ENCODE measurements around the gene PCYT1B.

The PCYT1B gene

DNA sequence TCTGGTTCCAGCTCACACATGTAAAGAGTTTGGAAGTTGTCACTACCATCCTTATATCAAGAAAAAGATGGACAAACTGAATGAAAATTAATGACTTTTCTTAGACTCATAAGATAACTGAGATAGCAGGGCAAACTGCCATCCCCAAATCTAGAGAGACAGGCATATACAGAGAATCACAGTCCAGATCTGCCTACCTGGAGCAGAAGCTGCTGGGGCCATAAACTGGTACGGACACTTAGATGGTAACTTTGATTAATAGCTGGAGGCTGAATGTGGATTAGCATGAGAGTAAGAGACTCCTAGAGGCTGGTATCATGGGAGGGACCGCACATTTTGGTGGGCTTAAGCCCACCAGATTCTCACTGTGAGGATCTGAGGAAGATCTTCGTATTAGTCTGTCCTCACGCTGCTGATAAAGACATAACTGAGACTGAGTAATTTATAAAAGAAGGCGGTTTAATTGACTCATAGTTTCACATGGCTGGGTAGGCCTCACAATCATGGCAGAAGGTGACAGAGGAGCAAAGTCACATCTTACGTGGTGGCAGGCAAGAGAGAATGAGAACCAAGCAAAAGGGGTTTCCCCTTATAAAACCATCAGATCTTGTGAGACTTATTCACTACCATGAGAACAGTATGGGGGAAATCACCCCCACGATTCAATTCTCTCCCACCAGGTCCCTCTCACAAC lies 35.7 kb upstream of the PCYT1B start:
- no peak overlapping the region for H3K4me3 ChIP-seq (ENCODE audit: low read length)
- TF ChIP-seq, protein P1, sequence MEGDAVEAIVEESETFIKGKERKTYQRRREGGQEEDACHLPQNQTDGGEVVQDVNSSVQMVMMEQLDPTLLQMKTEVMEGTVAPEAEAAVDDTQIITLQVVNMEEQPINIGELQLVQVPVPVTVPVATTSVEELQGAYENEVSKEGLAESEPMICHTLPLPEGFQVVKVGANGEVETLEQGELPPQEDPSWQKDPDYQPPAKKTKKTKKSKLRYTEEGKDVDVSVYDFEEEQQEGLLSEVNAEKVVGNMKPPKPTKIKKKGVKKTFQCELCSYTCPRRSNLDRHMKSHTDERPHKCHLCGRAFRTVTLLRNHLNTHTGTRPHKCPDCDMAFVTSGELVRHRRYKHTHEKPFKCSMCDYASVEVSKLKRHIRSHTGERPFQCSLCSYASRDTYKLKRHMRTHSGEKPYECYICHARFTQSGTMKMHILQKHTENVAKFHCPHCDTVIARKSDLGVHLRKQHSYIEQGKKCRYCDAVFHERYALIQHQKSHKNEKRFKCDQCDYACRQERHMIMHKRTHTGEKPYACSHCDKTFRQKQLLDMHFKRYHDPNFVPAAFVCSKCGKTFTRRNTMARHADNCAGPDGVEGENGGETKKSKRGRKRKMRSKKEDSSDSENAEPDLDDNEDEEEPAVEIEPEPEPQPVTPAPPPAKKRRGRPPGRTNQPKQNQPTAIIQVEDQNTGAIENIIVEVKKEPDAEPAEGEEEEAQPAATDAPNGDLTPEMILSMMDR (IDR thresholded peaks at IDR 0.05; ENCODE audit: insufficient read depth, low read depth, low read length, missing control alignments): no peak
- DNase-seq (ENCODE audit: low read depth): no peak

DNA sequence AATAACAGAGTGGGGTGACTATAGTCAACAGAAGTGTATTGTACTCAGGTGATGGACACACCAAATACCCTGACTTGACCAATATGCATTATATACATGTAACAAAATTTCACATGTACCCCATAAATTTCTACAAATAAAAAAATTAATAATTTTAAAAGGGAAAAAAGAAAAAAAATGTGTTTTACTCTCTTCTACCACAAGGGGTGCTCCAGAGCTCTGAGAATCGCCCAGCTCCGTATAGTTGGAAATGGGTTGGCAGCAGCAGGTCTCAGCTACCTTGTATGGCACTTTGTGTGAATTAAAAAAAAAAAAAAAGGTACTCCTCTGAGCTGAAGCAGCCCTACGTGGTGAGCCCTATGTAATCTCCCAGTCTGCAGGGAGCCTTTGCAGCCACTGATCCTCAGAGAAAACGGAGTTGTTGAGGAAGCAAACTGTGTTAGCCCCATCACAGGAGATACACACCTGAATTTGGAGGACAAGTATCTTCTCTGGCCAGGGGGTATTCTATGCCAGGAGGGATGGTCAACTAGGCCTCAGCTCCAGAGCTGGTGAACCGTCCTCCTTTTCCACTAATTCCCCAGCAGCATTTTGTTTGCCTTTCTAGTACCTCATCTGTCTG lies 29.4 kb upstream of the PCYT1B start:
- H3K4me3 ChIP-seq (ENCODE audit: low read length): no peak overlapping the region
- TF ChIP-seq, protein P1 (IDR thresholded peaks at IDR 0.05; ENCODE audit: insufficient read depth, low read depth, low read length, missing control alignments): peak; percentile 54
- peak; percentile 4 for DNase-seq (ENCODE audit: low read depth)

DNA sequence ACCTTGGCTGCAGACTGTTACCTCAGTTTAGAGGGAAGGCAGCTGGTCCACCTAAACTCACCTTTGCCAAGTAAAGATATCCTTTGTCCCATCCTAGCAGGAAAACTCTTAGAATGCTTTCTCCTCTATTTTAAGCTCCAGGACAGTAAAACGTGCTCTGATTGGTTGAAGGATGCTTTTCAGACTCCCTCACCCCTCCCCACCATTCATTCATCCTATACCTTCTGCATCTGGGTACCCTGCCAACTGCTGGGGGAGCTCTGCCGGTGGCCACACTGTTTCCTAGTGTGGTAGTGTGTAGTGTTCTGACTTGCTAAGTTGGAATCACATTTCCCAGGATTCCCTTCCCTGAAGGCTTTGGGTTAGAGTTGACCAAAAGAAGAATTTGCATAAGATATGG lies 26.3 kb upstream of the PCYT1B start:
- TF ChIP-seq, protein P1 (IDR thresholded peaks at IDR 0.05; ENCODE audit: insufficient read depth, low read depth, low read length, missing control alignments): no peak
- no peak for DNase-seq (ENCODE audit: low read depth)
- no peak overlapping the region for H3K4me3 ChIP-seq (ENCODE audit: low read length)

DNA sequence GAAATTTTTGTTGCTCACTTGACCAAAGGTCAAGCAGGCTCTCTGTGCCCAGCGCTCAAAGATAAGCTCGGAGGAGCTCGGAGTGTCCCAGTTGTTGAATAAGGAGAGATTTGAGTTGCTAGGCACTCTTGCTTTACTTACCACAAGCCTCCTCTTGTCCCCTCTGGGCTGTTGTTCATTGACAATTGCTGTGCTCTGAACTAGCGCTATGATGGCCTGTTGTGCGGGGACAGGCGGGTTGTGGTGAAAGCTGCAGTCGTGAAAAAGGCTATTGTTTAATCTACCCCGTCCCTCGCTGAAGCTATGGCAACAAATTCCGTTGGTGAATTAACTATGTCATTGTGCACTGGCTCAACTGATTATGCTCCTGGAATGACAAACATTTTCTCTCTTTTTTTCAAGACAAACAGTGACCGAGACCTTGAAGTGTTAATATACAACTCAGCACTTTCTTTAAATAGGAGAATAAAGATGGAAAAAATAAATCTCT lies 25.6 kb upstream of the PCYT1B start:
- no peak overlapping the region for H3K4me3 ChIP-seq (ENCODE audit: low read length)
- TF ChIP-seq, protein P1 (IDR thresholded peaks at IDR 0.05; ENCODE audit: insufficient read depth, low read depth, low read length, missing control alignments): no peak
- DNase-seq (ENCODE audit: low read depth): no peak

DNA sequence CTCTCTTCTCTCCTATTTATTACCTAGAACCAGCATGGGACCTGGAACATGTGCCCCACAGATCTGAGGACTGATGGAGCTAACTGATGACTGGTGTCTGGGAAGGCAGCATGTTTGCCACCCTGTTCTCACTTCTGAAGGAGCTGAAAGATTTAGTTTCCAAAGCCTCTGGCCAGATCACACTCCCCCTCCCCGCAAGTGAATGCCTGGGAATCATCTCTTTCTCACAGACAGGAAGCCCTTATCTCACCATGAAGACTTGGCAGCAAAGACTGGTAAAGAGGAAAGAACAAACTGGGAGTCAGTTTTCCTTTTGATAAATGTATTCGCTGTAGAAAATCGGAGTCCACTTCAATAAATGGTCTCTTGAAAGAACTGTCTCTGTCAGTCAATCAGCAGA lies 21.0 kb upstream of the PCYT1B start:
- TF ChIP-seq, protein P1 (IDR thresholded peaks at IDR 0.05; ENCODE audit: insufficient read depth, low read depth, low read length, missing control alignments): no peak
- no peak overlapping the region for H3K4me3 ChIP-seq (ENCODE audit: low read length)
- DNase-seq (ENCODE audit: low read depth): no peak

DNA sequence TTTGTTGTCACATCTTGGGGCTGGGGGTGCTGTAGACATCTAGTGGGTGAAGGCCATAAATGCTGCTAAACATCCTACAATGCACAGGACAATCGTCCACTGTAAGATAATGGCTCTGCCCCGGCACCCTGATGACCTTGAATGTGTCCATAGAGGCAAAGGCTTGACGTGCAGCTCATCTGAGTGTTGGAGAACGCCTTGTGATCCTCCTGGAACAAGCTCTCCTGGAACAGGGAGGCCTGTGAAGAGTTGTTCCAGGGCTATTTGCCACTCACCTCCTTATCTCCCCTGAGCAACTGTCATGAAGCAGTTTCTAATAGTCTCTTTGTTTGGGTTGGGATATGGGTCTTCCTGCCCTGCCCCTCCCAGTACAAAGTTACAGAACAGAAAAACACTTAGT lies 15.2 kb upstream of the PCYT1B start:
- TF ChIP-seq, protein P1 (IDR thresholded peaks at IDR 0.05; ENCODE audit: insufficient read depth, low read depth, low read length, missing control alignments): no peak
- no peak overlapping the region for H3K4me3 ChIP-seq (ENCODE audit: low read length)
- DNase-seq (ENCODE audit: low read depth): no peak

Data from epithelial cell of esophagus (primary cell).